ENCODE data around the gene VANGL1. TPM values are rescaled to one million over a fixed set of nuclear protein-coding genes. Genes with fewer than 3 reads are reported as not detected.

VANGL1 gene
- total and polyA plus RNA-seq, 4 donors = 1.6 to 10.9 (median 5.4) TPM

GRCh38 chr1:115594600-115594999 lies 47.2 kb upstream of the VANGL1 start:
- Histone ChIP-seq H3K9ac (ENCODE audit: insufficient read depth in 1 of 2, low read length in 2 of 2) (no peak overlapping the region), H3K9me3 (ENCODE audit: control insufficient read depth in 4 of 4, insufficient read depth in 3 of 4, low read length in 3 of 4) (peaks cover 0 to 4% (median under 1%) of the 10 kb centered on the region in 4 donors), H3K27ac (ENCODE audit: low read depth in 1 of 2, low read length in 1 of 2) (no peak overlapping the region), H3K36me3 (ENCODE audit: control insufficient read depth in 4 of 4, insufficient read depth in 4 of 4, low read length in 4 of 4) (no peaks in the 10 kb centered on the region), H3K27me3 (ENCODE audit: control insufficient read depth in 3 of 3, insufficient read depth in 3 of 3, low read length in 2 of 3) (no peaks in the 10 kb centered on the region), H3K4me1 (ENCODE audit: control insufficient read depth in 5 of 5, insufficient read depth in 5 of 5, low read length in 5 of 5) (peaks cover 0 to 12% (median 0%) of the 10 kb centered on the region in 5 donors), H3K4me3 (no peak overlapping the region)
- TF ChIP-seq, protein P1, sequence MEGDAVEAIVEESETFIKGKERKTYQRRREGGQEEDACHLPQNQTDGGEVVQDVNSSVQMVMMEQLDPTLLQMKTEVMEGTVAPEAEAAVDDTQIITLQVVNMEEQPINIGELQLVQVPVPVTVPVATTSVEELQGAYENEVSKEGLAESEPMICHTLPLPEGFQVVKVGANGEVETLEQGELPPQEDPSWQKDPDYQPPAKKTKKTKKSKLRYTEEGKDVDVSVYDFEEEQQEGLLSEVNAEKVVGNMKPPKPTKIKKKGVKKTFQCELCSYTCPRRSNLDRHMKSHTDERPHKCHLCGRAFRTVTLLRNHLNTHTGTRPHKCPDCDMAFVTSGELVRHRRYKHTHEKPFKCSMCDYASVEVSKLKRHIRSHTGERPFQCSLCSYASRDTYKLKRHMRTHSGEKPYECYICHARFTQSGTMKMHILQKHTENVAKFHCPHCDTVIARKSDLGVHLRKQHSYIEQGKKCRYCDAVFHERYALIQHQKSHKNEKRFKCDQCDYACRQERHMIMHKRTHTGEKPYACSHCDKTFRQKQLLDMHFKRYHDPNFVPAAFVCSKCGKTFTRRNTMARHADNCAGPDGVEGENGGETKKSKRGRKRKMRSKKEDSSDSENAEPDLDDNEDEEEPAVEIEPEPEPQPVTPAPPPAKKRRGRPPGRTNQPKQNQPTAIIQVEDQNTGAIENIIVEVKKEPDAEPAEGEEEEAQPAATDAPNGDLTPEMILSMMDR (IDR thresholded peaks at IDR 0.05; ENCODE audit: control extremely low read depth, extremely low read depth) = no peak
- ATAC-seq (ENCODE audit: insufficient read depth, low FRiP score) (no peak), DNase-seq (peak; percentile 17 to 50 (median 23))
- WGBS, 2 donors = 71 to 79% methylated on average over 4 of the region's 4 CpGs

- no peak overlapping the region for H3K27ac ChIP-seq (ENCODE audit: low read depth in 1 of 2, low read length in 1 of 2)
- no peaks in the 10 kb centered on the region for H3K36me3 ChIP-seq (ENCODE audit: control insufficient read depth in 4 of 4, insufficient read depth in 4 of 4, low read length in 4 of 4)
- H3K9ac ChIP-seq (ENCODE audit: insufficient read depth in 1 of 2, low read length in 2 of 2) = no peak overlapping the region
- DNase-seq (peak; percentile 93 to 97 (median 95)), ATAC-seq (ENCODE audit: insufficient read depth, low FRiP score) (peak; percentile 72)
- peaks cover 0 to 1% (median under 1%) of the 10 kb centered on the region in 4 donors for H3K9me3 ChIP-seq (ENCODE audit: control insufficient read depth in 4 of 4, insufficient read depth in 3 of 4, low read length in 3 of 4)
- 59 to 67% methylated on average over 12 of the region's 12 CpGs for WGBS, 2 donors
- no peaks in the 10 kb centered on the region for H3K27me3 ChIP-seq (ENCODE audit: control insufficient read depth in 3 of 3, insufficient read depth in 3 of 3, low read length in 2 of 3)
- peaks cover 0 to 12% (median 0%) of the 10 kb centered on the region in 5 donors for H3K4me1 ChIP-seq (ENCODE audit: control insufficient read depth in 5 of 5, insufficient read depth in 5 of 5, low read length in 5 of 5)
- no peak overlapping the region for H3K4me3 ChIP-seq
- TF ChIP-seq, protein P1 (IDR thresholded peaks at IDR 0.05; ENCODE audit: control extremely low read depth, extremely low read depth) = peak; percentile 85
These were observed 46.3 kb upstream of the VANGL1 start for GRCh38 chr1:115595279-115596079.

DNA sequence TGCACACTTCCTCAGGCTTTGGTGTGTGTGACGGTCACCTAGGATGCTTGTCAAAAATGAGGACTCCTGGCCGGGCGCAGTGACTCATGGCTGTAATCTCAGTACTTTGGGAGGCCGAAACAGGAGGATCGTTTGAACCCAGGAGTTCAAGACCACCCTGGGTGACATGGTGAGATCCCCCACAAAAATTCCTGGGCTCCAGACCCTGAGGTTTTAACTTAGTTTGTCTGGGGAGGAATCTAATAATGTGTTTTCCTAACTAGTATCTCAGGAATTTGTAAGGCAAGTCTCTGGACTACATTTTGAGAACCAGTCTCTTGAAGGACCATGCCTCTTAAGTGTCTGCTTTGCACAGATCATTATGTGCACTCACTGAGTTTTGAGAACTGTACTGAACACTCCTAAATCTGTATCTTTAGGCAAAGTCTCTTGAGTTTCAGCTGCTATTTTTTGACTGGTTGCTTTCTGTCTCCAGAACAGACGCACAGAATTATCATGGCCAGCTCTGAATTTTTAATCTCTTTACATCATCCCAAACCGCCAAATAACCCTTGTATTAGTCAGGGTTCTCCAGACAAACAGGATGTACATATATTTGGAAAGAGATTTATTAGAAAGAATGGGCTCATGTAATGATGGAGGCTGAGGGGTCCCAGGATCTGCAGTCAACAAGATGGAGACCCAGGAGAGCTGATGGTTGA lies 45.5 kb upstream of the VANGL1 start:
- Histone ChIP-seq H3K27ac (ENCODE audit: low read depth in 1 of 2, low read length in 1 of 2) (no peak overlapping the region), H3K4me1 (ENCODE audit: control insufficient read depth in 5 of 5, insufficient read depth in 5 of 5, low read length in 5 of 5) (peaks cover 0 to 12% (median 0%) of the 10 kb centered on the region in 5 donors), H3K36me3 (ENCODE audit: control insufficient read depth in 4 of 4, insufficient read depth in 4 of 4, low read length in 4 of 4) (no peaks in the 10 kb centered on the region), H3K4me3 (no peak overlapping the region), H3K27me3 (ENCODE audit: control insufficient read depth in 3 of 3, insufficient read depth in 3 of 3, low read length in 2 of 3) (no peaks in the 10 kb centered on the region), H3K9ac (ENCODE audit: insufficient read depth in 1 of 2, low read length in 2 of 2) (no peak overlapping the region), H3K9me3 (ENCODE audit: control insufficient read depth in 4 of 4, insufficient read depth in 3 of 4, low read length in 3 of 4) (no peaks in the 10 kb centered on the region)
- ATAC-seq (ENCODE audit: insufficient read depth, low FRiP score) (no peak), DNase-seq (peak in 1 of 3 donors; percentile 1)
- 34 to 47% methylated on average over 7 of the region's 7 CpGs for WGBS, 2 donors
- TF ChIP-seq, protein P1 (IDR thresholded peaks at IDR 0.05; ENCODE audit: control extremely low read depth, extremely low read depth) = no peak

All from lung (tissue), 12 donors.